Measurements from ENCODE around the gene CALY.

Gene CALY

DNA sequence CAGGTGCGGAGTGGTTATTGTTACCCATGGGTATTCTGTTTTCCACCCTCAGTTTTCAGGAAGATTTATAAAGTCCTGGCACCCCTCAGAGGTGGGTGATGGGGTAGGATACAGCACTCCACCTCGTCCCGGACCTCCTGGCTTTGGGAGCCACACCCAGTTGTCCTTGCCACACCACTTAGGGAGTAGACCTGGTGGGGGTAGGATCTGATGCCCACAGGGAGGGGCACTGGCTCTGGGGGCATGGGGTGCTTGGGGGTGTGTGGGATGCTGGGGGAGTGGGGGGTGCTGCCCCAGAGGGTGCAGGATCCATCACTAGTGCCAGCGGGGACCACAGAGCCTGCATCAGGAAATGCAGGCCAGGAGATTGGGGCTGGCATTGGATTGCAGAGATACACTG, 23.5 kb downstream of the CALY start:
- in situ Hi-C loops (cut with HindIII; ENCODE audit: low sequenced_read_pairs) = no loop called here

DNA sequence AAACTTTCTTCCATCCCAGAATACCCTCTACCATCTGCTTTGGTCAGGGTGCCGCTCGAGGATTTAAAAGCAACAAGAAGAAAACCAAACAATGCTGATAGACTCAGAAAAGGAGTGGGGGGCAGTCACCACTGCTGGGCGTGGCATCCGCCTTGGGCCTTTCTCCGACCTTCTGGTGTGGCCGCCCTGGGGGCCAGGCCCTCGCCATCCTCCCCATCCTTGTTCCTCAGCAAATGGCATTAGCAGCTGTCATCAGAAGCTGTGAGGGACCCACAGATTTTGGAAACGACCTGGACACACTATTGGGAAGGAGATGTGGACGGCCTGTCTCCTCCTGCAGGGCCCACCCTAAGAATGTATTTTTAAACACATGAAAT, 23.9 kb downstream of the CALY start:
- in situ Hi-C loops (cut with HindIII; ENCODE audit: low sequenced_read_pairs) = no loop called here

DNA sequence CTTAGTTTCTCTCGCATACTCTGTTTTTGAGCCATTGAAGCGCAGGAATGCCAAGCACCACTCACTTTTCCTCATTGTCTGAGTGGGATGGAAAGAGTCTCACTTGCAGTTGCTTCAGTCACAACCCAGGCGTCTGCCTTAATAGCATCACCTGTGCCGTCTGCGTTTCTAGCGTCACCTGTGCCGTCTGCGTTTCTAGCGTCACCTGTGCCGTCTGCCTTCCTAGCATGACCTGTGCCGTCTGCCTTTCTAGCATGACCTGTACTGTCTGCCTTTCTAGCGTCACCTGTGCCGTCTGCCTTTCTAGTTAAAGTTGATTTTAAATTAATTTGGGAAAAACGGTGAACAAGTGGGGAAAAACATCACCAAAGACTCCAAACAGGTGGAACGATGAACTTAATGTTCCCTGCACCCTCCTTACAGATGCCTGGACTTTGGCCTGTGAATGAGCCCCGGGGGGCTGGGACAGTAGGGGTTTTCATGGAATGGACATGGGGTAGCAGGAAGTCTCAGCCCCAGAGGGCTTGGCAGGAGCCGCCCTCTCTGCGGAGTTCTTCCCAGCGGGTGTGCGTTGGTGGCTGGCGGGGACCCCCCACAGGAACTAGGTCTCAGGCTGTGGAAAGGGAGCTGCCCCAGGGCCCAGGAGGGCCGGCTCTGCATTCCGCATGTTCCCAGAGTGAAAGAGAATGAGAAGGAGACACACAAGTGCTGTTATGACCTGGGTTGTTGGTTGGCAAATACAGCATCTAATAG, 24.5 kb downstream of the CALY start:
- in situ Hi-C loops (cut with HindIII; ENCODE audit: low sequenced_read_pairs) = no loop called here

DNA sequence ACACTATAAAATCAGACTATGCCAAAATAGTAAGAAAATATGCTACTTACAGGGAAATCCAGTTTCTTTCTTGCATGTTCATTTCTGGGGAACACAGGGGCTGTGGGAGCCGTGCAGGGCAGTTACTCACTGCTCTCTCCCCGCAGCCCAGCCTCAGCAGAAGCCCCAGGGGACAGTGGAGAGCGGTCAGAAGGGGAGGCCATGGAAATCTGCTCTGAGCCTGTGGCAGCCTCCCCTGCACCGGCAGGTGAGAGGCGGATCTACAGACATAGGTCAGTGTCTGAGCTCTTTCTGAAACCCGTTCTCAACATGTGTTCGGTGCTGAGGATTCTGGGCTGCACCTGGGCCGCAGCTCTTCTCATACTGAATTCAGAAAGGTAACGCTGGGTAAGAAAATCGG, 25.1 kb downstream of the CALY start:
- in situ Hi-C loops (cut with HindIII; ENCODE audit: low sequenced_read_pairs) = no loop called here

DNA sequence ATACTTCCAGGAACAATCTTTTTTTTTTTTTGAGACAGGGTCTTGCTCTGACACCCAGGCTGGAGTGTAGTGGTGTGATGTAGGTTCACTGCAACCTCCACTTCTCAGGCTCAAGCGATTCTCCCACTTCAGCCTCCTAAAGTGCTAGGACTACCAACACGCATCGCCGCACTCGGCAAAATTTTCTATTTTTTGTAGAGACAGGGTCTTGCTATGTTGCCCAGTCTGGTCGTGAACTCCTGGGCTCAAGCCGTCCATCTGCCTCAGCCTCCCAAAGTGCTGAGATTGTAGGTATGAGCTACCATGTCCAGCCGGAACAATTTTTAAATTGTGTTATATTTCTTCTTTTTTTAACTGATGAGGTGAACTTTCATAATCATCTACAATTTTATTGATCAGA, 25.9 kb downstream of the CALY start:
- in situ Hi-C loops (cut with HindIII; ENCODE audit: low sequenced_read_pairs) = no loop called here

DNA sequence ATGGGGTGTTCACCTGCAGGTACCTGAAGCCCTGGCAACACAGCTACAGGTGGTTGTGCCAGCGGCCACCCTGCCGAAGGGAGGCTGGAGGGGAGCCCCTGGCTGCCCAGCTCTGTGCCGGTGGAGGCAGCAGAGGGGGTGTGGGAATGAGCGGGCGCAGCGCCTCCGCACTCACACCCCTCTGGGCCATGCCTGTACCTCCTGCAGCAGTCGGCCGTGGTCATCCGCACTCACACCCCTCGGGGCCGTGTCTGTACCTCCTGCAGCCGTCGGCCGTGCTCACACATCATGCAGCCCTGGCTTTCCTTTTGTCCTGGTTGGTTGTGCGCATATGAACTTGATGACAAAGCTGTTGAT, 26.3 kb downstream of the CALY start:
- in situ Hi-C loops (cut with HindIII; ENCODE audit: low sequenced_read_pairs) = no loop called here

DNA sequence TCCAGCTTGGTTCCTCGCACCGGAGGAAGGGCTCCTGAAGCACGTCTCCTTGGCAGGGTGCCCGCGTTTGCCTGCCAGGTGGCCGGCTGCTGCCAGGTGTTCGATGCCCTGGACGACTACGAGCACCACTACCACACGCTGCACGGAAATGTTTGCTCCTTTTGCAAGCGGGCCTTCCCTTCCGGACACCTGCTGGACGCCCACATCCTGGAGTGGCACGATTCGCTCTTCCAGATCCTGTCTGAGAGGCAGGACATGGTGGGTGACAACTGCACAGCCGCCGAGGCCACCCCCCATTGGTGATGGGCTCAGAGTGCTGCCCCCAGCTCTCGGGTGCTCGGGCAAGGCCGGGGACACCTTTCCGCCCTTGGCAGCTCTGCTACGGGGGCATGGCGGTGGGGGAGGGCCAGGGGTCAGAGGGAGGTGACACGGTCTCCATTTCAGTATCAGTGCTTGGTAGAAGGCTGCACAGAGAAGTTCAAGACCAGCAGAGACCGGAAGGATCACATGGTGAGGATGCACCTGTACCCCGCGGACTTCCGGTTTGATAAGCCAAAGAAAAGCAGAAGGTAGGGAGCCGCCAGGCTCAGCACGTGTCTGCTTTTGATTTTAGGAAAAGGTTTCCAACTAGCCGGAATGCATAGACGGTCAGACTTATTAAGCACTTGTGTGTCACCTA, 26.8 kb downstream of the CALY start:
- in situ Hi-C loops (cut with HindIII; ENCODE audit: low sequenced_read_pairs) = no loop called here

DNA sequence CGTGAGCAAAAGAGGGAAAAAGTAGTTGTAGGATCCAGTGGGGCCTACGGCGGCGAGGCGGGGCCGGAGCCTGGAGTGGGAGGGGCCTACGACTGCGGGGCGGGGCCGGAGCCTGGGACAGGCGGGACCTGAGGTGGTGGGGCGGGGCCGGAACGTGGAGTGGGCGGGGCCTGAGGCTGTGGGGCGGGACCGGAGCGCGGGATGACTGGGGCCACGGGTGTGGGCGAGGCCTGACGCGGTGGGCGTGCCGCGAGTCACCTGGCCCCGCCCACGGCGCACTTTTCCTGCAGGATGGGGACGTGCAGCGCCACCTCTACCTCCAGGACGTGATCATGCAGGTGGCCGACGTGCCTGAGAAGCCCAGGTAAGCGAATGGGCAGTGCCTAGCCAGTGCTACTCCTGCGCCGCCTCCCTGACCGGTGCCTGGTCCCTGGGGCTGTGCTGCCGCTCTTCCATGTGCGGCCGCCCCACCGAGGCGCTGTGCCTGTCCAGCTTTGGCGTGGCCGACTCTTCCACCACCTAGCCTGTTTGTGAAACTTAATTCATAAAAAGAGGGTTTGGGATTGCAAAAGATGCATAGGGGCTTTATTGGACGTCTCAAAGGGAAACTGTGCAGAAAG, 27.5 kb downstream of the CALY start:
- in situ Hi-C loops (cut with HindIII; ENCODE audit: low sequenced_read_pairs) = no loop called here

DNA sequence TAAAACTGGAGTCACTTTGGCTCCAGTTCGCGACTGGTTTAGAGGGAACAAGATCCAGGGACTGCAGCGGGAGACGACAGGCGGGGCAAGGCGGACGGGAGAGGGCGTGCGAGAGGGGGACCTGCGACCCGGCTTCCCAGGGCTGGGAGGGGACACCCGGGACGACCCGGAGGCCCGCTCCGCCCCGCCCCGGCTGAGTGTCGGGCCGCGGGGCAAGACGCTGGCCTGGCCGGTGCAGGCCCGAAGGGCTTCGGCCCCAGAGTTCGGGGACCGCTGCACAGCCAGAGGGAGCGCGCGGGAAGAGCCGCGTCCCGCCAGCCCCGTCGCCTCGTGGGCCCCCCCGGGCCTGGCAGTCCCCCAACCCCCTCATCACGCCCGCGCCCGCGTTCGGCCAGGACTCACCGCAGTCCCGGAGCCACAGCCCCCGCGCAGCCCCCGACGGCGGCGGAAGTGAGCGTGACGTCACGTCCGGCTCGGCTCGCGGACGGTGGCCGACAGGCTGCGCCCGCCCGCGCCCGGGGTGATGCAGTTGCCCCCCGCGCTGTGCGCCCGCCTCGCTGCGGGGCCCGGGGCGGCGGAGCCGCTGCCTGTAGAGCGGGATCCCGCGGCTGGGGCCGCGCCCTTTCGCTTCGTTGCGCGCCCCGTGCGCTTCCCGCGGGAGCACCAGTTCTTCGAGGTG, 28.1 kb downstream of the CALY start, which contains the start of the genes TUBGCP2 and ZNF511:
TSS of gene TUBGCP2 (minus strand) at position 452 of the 679 bp plus-strand sequence. CDS start 5,931 bp downstream, outside the sequence.
TSS of gene ZNF511 (plus strand) at position 494 of the 679 bp plus-strand sequence. CDS start at position 524, 30 bp downstream.
- in situ Hi-C loops (cut with HindIII; ENCODE audit: low sequenced_read_pairs) = no loop called here

DNA sequence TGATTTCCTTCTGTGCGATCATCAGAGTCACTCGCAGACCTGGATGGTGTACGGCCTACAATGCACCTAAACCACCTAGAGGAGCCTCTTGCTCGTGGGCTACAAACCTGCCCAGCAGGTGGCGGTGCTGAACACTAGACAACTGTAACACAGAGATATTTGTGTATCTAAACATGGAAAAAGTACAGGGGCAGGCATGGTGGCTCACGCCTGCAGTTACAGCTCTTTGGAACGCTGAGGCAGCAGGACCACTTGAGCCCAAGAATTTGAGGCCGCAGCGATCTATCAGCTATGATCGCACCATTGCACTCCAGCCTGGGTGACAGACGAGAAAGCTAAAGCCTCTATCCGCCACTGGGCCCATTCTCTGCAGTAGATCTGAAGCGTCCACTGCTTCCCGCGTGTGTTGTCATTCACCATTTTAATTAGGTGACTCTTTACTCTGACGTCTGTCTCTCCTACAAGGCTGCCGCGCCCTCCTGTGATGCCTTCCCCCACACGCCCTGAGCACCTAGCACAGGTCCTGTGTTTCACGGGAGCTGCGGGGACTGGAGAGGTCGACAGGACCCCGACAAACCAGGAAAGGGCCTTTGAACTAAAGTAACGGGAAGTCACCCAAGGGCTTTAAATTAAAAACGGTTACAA, 28.8 kb downstream of the CALY start:
- in situ Hi-C loops (cut with HindIII; ENCODE audit: low sequenced_read_pairs) = no loop called here

DNA sequence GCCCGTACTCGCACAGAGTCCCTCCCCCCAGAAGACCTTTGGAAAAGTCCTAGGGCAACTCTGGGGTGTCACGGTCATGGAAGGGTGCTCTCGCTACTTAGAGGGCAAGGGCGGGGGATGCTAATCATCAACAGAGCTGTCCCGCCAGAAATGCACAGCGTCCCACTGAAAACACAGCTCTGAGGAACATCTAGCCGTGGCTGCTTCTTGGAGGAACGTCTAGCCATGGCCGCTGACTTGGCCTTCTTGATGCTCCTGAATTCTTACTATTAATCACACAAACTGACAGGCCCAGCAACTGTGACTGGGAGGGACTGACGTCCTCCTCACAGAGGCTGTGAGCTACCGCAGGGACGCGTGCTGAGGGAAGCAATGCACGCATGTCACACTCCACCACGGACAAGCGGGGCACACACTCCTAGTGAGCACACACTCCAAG, 29.7 kb downstream of the CALY start:
- in situ Hi-C loops (cut with HindIII; ENCODE audit: low sequenced_read_pairs) = no loop called here

DNA sequence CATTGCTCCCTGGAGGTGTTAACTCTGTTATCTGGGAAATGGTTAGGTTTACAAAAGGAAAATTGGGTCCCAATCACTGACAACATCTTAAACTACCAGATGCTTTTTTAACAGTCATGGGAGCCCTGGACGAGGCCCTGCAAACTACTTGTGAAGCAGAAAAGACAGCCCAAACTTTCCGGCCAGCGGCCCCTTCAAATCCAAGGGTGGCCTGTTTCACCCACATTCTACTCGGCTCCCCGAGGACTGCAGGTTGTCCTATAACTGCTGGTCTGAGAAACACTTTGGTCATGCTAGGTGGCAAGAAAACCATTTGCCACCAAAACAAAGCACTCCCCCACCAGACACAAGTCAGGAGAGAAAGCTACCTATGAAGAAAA, 30.6 kb downstream of the CALY start:
- in situ Hi-C loops (cut with HindIII; ENCODE audit: low sequenced_read_pairs) = no loop called here

DNA sequence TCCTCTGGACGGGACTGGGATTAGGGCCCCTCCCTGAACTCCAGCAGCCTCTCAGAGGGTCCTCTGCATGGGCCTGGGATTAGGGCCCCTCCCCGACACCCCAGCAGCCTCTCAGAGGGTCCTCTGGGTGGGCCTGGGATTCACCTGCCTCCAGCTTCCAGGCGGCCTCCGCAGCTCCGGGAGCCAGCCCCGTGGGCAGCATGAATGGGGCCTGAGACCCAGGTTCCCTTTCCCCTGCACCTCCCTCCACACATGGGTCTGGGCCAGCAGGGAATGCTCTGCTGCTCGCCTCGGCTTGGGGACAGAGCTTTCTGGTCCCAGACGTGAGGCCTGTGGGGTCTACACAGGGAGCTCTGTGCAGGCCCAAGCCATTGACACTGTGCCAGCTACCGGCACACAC, 33.5 kb downstream of the CALY start:
- in situ Hi-C loops (cut with HindIII; ENCODE audit: low sequenced_read_pairs) = no loop called here

DNA sequence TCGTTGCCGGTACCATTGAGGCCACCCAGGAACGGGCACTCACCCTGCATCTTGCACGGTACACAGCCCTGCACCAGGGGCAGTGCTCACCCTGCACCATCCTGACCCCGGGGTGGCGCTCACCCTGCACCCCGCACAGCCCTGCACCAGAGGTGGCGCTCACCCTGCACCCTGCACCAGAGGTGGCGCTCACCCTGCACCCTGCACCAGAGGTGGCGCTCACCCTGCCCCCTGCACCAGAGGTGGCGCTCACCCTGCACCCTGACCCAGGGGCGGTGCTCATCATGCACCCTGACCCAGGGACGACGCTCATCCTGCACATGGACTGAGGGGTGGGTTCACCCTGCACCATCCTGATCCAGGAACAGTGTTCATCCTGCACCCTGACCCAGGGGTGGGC, 34.5 kb downstream of the CALY start:
- in situ Hi-C loops (cut with HindIII; ENCODE audit: low sequenced_read_pairs) = no loop called here

DNA sequence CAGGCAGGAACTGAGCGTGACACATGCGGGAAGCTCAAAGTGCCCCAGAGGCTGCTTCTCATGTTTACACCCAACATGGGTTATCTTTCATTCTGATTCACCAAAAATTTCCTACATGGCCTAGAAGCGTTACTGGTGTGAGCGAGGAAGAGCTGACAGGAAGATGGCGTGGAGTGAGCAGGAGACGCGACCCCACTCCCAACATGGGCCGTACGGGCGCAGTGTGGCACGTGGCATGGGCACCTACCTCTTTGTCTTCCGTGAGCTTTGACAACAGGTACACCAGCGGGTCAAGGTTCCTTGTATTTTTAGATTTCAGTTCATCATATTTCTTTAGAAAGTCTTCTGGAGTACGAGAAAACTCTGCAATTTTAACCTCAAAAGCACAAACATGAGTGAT, 37.0 kb downstream of the CALY start:
- in situ Hi-C loops (cut with HindIII; ENCODE audit: low sequenced_read_pairs) = no loop called here

DNA sequence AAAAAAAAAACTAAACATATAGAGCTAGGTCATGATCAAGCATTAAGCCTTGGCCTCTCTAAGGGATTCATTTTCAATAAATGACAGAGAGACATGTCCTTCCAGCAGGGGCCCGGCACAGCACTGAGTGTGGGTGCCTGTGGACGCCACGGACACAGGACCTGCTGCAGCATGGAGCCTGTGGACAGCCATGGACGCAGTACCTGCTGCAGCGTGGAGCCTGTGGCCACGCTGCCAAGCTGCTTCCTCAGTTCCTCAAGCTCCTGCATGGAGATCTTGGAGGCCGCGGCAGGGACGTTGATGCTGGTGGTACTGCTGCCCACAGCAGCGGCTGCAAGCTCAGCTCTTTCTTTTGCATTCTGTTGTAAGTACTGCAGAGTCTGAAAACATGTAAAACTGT, 37.5 kb downstream of the CALY start:
- in situ Hi-C loops (cut with HindIII; ENCODE audit: low sequenced_read_pairs) = no loop called here

DNA sequence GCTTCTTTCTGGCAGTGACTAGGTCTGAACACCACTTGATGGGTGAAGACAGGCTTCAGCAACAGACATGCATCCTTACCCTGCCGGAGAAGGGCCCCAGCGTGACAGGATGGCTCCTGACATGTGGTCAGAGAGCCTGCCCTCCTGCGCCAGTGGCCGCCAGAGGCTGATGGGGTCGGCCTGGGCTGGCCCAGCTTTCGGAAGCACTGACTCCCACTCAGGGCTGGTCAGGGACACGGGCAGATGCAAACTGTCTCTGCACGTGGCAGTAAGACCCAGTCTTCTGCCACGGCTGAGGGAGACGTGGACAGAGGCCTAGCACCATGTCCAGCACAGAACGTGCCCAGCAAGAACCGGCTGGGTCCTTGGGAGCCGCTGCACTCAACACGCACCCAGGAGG, 38.2 kb downstream of the CALY start:
- in situ Hi-C loops (cut with HindIII; ENCODE audit: low sequenced_read_pairs) = no loop called here

DNA sequence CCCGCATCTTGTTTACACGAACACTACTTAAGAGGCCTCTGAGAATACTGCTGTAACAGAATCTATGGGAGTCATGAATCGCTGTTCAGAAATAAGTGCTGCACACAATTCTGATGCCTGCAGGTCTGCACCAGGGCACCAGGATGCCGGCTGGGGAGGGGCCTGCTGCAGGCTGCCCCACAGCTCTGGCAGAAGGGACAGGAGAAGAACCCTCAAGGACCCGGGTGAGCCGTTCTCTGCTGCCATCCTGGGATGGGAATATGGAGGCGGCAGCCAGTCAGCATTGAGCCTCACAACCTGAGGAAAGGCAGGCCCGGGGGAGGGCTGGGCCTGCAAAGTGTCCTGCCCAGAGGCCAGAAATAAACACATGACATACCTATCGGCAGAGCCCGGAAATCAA, 39.2 kb downstream of the CALY start:
- in situ Hi-C loops (cut with HindIII; ENCODE audit: low sequenced_read_pairs) = no loop called here

DNA sequence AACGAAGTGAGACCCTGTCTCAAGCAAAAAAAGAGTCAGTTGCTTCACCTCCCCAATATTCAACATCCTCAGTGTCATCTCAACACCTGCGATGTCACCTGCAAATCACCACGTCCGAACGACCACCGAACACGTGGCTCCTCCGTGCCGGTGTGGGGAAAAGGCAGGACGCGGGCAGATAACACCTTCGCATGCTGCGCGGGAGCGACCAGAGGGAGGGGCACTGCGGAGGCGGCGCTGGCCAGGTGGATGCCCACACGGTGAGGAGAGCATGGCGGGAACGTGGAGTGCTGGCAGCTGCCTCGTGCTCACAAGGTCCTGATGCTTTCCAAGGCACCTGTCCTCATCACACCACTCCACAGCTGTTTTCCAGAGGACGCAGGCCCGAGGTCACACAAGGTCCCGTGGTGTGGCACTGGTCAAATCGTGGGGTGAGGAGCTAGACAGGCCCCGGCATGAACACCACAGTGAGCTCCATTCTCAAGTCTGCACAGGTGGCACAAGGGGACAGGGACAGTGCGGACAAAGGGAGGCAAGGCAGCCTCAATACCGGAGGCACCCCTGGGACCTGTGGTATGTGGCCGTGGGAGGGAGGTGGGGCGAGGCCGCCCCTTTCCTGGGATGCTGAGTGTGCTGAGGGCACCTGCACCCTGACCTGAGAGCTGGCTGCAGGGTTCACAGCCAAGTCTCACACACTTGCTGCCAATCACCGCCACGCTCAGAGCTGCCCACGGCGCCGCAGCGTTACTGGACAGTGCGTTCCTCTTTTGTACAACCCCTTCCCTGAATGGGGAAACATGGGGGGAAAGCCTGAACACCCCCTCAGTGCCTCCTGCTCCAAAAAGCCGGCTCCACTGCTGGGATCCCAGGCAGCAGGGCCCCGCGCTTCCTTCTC, 41.0 kb downstream of the CALY start:
- in situ Hi-C loops (cut with HindIII; ENCODE audit: low sequenced_read_pairs) = no loop called here

DNA sequence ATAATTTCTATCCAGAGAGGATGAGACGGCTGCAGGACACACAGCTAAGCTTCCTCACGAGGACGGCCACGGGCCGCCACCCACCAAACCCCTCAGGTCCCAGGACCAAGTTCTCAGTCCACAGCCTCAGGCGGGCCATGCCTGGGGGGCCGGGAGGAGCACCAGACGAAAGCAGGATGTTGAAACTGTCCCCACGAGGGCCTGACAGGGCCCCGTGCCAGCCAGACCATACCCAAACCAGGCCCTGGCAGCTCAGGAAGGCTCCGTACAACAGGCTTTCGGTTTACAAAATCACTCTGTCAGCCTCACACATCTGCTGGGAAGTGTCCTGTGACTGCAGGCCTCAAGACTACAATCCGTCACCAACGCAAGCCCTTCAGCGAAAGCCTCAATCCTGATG, 42.5 kb downstream of the CALY start:
- in situ Hi-C loops (cut with HindIII; ENCODE audit: low sequenced_read_pairs) = no loop called here
